A673 (cell line): ENCODE data around the gene A4GALT. TPM values are rescaled to one million over a fixed set of nuclear protein-coding genes. Genes with fewer than 3 reads are reported as not detected.
"Not testable (repeated sequence)": the region's sequence is repeated elsewhere in the genome, so short reads cannot be mapped to it uniquely, and the experiment has no call there.

Experiments used
- BruUV-seq: library from RNA; stranded (reverse); fragments of 400-500 nt; replicated peaks from 2 replicates; lab custom pipeline; 2021; lab: Mats Ljungman, UMichigan
- CTCF ChIA-PET: fragments of 300-600 bp; sonication (Branson Sonifier 250); formaldehyde crosslinking; loops from one replicate; lab custom pipeline; 2022; ENCODE audit warnings: antibody characterized with exemption; lab: Charles Lee
- POLR2A ChIA-PET: fragments of 300-600 bp; sonication (Branson Sonifier 250); formaldehyde crosslinking; loops from one replicate; lab custom pipeline; 2022; ENCODE audit warnings: antibody characterized with exemption; ENCODE audit not compliant: low non-redundant PET; lab: Charles Lee
- DNase-seq: peaks from one replicate; pipeline ENCODE4 v3.0.0-alpha.2; 2015; ENCODE audit warnings: low spot score
- H3K27ac ChIP-seq: fragments of 200-600 bp; sonication (generic); 2 replicates; pipeline ENCODE4 v1.5.1; 2016; ENCODE audit warnings: mixed run types, low read depth, mild to moderate bottlenecking, mixed read lengths, antibody characterized with exemption, low read length; ENCODE audit not compliant: poor library complexity, severe bottlenecking
- H3K27me3 ChIP-seq: fragments of 200-600 bp; sonication (generic); replicated peaks from 2 replicates; pipeline ENCODE4 v1.6.1; 2017; ENCODE audit warnings: mixed run types, low read depth, mild to moderate bottlenecking, mixed read lengths, antibody characterized with exemption, low read length; ENCODE audit not compliant: insufficient read depth, poor library complexity
- H3K36me3 ChIP-seq: fragments of 200-600 bp; sonication (generic); 2 replicates; pipeline ENCODE4 v1.6.1; 2016; ENCODE audit warnings: mixed run types, mild to moderate bottlenecking, mixed read lengths, antibody characterized with exemption, low read length; ENCODE audit not compliant: insufficient read depth, poor library complexity, severe bottlenecking
- H3K4me1 ChIP-seq: fragments of 200-600 bp; sonication (generic); 2 replicates; pipeline ENCODE4 v1.6.1; 2017; ENCODE audit warnings: mixed run types, mild to moderate bottlenecking, mixed read lengths, antibody characterized with exemption, low read length; ENCODE audit not compliant: insufficient read depth, poor library complexity, severe bottlenecking
- H3K4me3 ChIP-seq: fragments of 200-600 bp; sonication (generic); 2 replicates; pipeline ENCODE4 v1.5.1; 2016; ENCODE audit warnings: low read depth, mixed run types, mild to moderate bottlenecking, mixed read lengths, low read length; ENCODE audit not compliant: poor library complexity, severe bottlenecking
- H3K9me3 ChIP-seq: fragments of 200-600 bp; sonication (generic); 2 replicates; pipeline ENCODE4 v1.6.1; 2016; ENCODE audit warnings: mixed run types, low read depth, mild to moderate bottlenecking, mixed read lengths, antibody characterized with exemption, low read length; ENCODE audit not compliant: poor library complexity, severe bottlenecking
- EZH2 ChIP-seq: fragments of 200-600 bp; sonication (generic); IDR thresholded peaks from 2 replicates; pipeline ENCODE4 v1.6.1; 2017; ENCODE audit warnings: borderline replicate concordance, low read depth, mild to moderate bottlenecking, mixed read lengths, antibody characterized with exemption, low read length; ENCODE audit not compliant: poor library complexity, severe bottlenecking
- intact Hi-C: fragments of 100-400 bp; cut with micrococcal nuclease; formaldehyde crosslinking; loops from one replicate; pipeline ENCODE4 v1.10.0; 2022; ENCODE audit not compliant: unreplicated experiment
- total RNA-seq: library from RNA; stranded (reverse); gene quantifications from 2 replicates; pipeline ENCODE4 v1.2.3, GENCODE V29; 2021
- TF ChIP-seq, protein P1 (sequence below): fragments of 300-800, 200-600 bp; sonication (generic); conservative IDR thresholded peaks from 2 replicates; pipeline ENCODE4 v1.5.1; 2017; ENCODE audit warnings: low read depth, mild to moderate bottlenecking, antibody characterized with exemption, low read length, moderate library complexity, mixed read lengths

A4GALT gene
- total RNA-seq, 1 experiment from 2014 or later = 21.9 TPM

DNA sequence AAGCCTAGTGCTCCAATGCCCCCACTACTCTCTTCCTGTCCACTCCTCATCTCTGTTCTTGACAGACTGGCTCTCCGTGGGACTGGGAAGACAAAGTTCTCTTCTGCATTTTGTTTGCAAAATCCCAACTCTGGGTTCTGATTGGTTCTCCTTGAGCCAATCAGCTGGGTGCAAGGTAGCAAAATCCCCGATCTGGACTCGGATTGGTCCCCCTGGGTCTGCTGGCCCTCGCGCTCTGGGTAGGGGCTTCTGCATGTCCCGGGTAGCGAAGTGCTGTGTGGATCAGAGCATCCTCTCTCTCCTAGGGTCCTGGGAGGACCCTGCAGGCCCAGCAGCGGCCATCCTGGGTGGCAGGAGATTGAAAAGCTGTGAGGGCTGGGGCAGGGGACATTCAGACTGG, 22.3 kb upstream of the A4GALT start:
- BruUV-seq = no TSS peak
- Histone ChIP-seq H3K27me3 (no peaks in the 10 kb centered on the region), H3K4me1 (peaks cover 6% of the 10 kb centered on the region), H3K27ac (no peak overlapping the region), H3K9me3 (no peaks in the 10 kb centered on the region), H3K36me3 (no peaks in the 10 kb centered on the region), H3K4me3 (no peak overlapping the region)
- TF ChIP-seq, protein P1, sequence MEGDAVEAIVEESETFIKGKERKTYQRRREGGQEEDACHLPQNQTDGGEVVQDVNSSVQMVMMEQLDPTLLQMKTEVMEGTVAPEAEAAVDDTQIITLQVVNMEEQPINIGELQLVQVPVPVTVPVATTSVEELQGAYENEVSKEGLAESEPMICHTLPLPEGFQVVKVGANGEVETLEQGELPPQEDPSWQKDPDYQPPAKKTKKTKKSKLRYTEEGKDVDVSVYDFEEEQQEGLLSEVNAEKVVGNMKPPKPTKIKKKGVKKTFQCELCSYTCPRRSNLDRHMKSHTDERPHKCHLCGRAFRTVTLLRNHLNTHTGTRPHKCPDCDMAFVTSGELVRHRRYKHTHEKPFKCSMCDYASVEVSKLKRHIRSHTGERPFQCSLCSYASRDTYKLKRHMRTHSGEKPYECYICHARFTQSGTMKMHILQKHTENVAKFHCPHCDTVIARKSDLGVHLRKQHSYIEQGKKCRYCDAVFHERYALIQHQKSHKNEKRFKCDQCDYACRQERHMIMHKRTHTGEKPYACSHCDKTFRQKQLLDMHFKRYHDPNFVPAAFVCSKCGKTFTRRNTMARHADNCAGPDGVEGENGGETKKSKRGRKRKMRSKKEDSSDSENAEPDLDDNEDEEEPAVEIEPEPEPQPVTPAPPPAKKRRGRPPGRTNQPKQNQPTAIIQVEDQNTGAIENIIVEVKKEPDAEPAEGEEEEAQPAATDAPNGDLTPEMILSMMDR = no peak
- TF ChIP-seq EZH2 = no peak
- intact Hi-C loops = no loop called here
- ChIA-PET POLR2A (no interaction called here), CTCF (no interaction called here)
- no peak for DNase-seq

GRCh38 chr22:42740320-42740719, 19.6 kb upstream of the A4GALT start:
- BruUV-seq, H3K9me3 ChIP-seq, H3K27ac ChIP-seq, H3K4me3 ChIP-seq, H3K27me3 ChIP-seq, POLR2A ChIA-PET, DNase-seq, H3K36me3 ChIP-seq, H3K4me1 ChIP-seq, CTCF ChIA-PET, intact Hi-C loops: not testable (repeated sequence)

- no TSS peak for BruUV-seq
- POLR2A ChIA-PET = no interaction called here
- no peaks in the 10 kb centered on the region for H3K27me3 ChIP-seq
- no peak for DNase-seq
- intact Hi-C loops = no loop called here
- no peaks in the 10 kb centered on the region for H3K9me3 ChIP-seq
- TF ChIP-seq EZH2 = no peak
- TF ChIP-seq, protein P1 = no peak
- CTCF ChIA-PET = no interaction called here
- H3K4me3 ChIP-seq = no peak overlapping the region
- no peaks in the 10 kb centered on the region for H3K36me3 ChIP-seq
- H3K27ac ChIP-seq = no peak overlapping the region
- no peaks in the 10 kb centered on the region for H3K4me1 ChIP-seq
Measured at GRCh38 chr22:42734406-42734805, 13.7 kb upstream of the A4GALT start.

DNA sequence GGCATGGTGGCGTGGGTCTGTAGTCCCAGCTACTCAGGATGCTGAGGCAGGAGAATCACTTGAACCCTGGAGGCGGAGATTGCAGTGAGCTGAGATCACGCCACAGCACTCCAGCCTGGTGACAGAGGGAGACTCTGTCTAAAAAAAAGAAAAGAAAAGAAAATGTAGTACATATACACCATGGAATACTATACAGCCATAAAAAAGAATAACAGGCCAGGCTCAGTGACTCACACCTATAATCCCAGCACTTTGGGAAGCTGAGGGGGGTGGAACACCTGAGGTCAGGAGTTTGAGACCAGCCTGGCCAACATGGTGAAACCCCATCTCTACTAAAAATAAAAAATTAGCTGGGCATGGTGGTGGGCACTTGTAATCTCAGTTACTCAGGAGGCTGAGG, 12.7 kb upstream of the A4GALT start:
- H3K27ac ChIP-seq, POLR2A ChIA-PET, intact Hi-C loops, H3K36me3 ChIP-seq, CTCF ChIA-PET, H3K4me1 ChIP-seq, H3K4me3 ChIP-seq, H3K27me3 ChIP-seq, DNase-seq, BruUV-seq, H3K9me3 ChIP-seq: not testable (repeated sequence)
